Measurements from ENCODE around the gene CCDC86. TPM values are rescaled to one million over a fixed set of nuclear protein-coding genes. Genes with fewer than 3 reads are reported as not detected.
A peak's percentile ranks its signal among the peaks of the same experiment; 100 is the strongest.

The CCDC86 gene
- total RNA-seq, result 4.7 TPM

GRCh38 chr11:60841797-60842667, at the start of gene CCDC86:
Gene CCDC86 (plus strand): TSS chr11:60842113. CDS start chr11:60842125, 12 bp downstream.
- no peaks in the 10 kb centered on the region for H3K27me3 ChIP-seq (ENCODE audit: control insufficient read depth in 3 of 3, insufficient read depth in 3 of 3, low read length in 3 of 3)
- H3K4me1 ChIP-seq (ENCODE audit: control insufficient read depth in 3 of 3, insufficient read depth in 3 of 3, low read length in 3 of 3), result peaks cover 43 to 54% (median 53%) of the 10 kb centered on the region in 3 donors

GRCh38 chr11:60792521-60792920, 49.4 kb upstream of the CCDC86 start:
- H3K27me3 ChIP-seq (ENCODE audit: control insufficient read depth in 3 of 3, insufficient read depth in 3 of 3, low read length in 3 of 3), result no peaks in the 10 kb centered on the region
- H3K27ac ChIP-seq (ENCODE audit: low read depth, low read length), result no peak overlapping the region
- peaks cover 0 to 6% (median 5%) of the 10 kb centered on the region in 3 donors for H3K4me1 ChIP-seq (ENCODE audit: control insufficient read depth in 3 of 3, insufficient read depth in 3 of 3, low read length in 3 of 3)
- H3K36me3 ChIP-seq (ENCODE audit: control insufficient read depth in 3 of 3, insufficient read depth in 3 of 3, low read length in 3 of 3), result no peaks in the 10 kb centered on the region
- no peaks in the 10 kb centered on the region for H3K9me3 ChIP-seq (ENCODE audit: control insufficient read depth in 3 of 3, low read length in 3 of 3)
- no peak overlapping the region for H3K9ac ChIP-seq (ENCODE audit: low read depth in 1 of 3, low read length in 3 of 3)
- H3K4me3 ChIP-seq (ENCODE audit: low read length in 3 of 3), result no peak overlapping the region

More at GRCh38 chr11:60841797-60842667, at the start of gene CCDC86:
- peak within 1 kb of the TSS; percentile 77 to 95 (median 87) for H3K9ac ChIP-seq (ENCODE audit: low read depth in 1 of 3, low read length in 3 of 3)
- H3K9me3 ChIP-seq (ENCODE audit: control insufficient read depth in 3 of 3, low read length in 3 of 3), result no peaks in the 10 kb centered on the region
- peak within 1 kb of the TSS; percentile 70 for H3K27ac ChIP-seq (ENCODE audit: low read depth, low read length)
- H3K36me3 ChIP-seq (ENCODE audit: control insufficient read depth in 3 of 3, insufficient read depth in 3 of 3, low read length in 3 of 3), result peaks cover 0 to 8% (median 0%) of the 10 kb centered on the region in 3 donors
- H3K4me3 ChIP-seq (ENCODE audit: low read length in 3 of 3), result peak within 1 kb of the TSS; percentile 71 to 96 (median 78)

GRCh38 chr11:60795291-60795690, 46.6 kb upstream of the CCDC86 start:
- Histone ChIP-seq H3K27me3 (ENCODE audit: control insufficient read depth in 3 of 3, insufficient read depth in 3 of 3, low read length in 3 of 3) (peaks cover 0 to 7% (median 0%) of the 10 kb centered on the region in 3 donors), H3K27ac (ENCODE audit: low read depth, low read length) (no peak overlapping the region), H3K9me3 (ENCODE audit: control insufficient read depth in 3 of 3, low read length in 3 of 3) (peaks cover 0 to 3% (median 0%) of the 10 kb centered on the region in 3 donors), H3K36me3 (ENCODE audit: control insufficient read depth in 3 of 3, insufficient read depth in 3 of 3, low read length in 3 of 3) (no peaks in the 10 kb centered on the region), H3K9ac (ENCODE audit: low read depth in 1 of 3, low read length in 3 of 3) (no peak overlapping the region), H3K4me3 (ENCODE audit: low read length in 3 of 3) (no peak overlapping the region), H3K4me1 (ENCODE audit: control insufficient read depth in 3 of 3, insufficient read depth in 3 of 3, low read length in 3 of 3) (no peaks in the 10 kb centered on the region)

- Histone ChIP-seq H3K4me1 (ENCODE audit: control insufficient read depth in 3 of 3, insufficient read depth in 3 of 3, low read length in 3 of 3) (no peaks in the 10 kb centered on the region), H3K4me3 (ENCODE audit: low read length in 3 of 3) (no peak overlapping the region), H3K27me3 (ENCODE audit: control insufficient read depth in 3 of 3, insufficient read depth in 3 of 3, low read length in 3 of 3) (peaks cover 0 to 10% (median 0%) of the 10 kb centered on the region in 3 donors), H3K27ac (ENCODE audit: low read depth, low read length) (no peak overlapping the region), H3K9ac (ENCODE audit: low read depth in 1 of 3, low read length in 3 of 3) (no peak overlapping the region), H3K9me3 (ENCODE audit: control insufficient read depth in 3 of 3, low read length in 3 of 3) (peaks cover 0 to 3% (median 0%) of the 10 kb centered on the region in 3 donors), H3K36me3 (ENCODE audit: control insufficient read depth in 3 of 3, insufficient read depth in 3 of 3, low read length in 3 of 3) (no peaks in the 10 kb centered on the region)
These were observed 43.9 kb upstream of the CCDC86 start for GRCh38 chr11:60797846-60798630.

DNA sequence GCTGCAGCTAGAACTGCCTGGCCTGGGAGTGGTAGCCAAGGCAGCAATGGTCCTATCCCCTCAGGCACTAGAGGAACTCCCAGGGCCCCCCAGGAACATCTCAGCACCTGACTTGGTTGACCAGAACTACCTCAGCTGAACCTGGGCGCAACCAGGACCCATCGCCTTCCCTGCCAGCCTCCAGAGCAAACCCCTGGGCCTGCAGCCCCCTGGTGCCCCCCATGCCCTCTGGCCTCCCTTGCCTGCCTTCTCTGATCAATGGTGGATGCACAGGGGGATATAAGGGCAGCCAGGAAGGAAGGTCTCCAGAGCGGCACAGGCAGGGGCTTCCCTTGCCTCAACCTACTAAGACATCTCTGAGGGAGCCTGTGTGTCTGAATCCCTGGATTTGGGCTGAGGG, 43.3 kb upstream of the CCDC86 start:
- peaks cover 0 to 12% (median 0%) of the 10 kb centered on the region in 3 donors for H3K27me3 ChIP-seq (ENCODE audit: control insufficient read depth in 3 of 3, insufficient read depth in 3 of 3, low read length in 3 of 3)
- H3K36me3 ChIP-seq (ENCODE audit: control insufficient read depth in 3 of 3, insufficient read depth in 3 of 3, low read length in 3 of 3), result no peaks in the 10 kb centered on the region
- no peaks in the 10 kb centered on the region for H3K4me1 ChIP-seq (ENCODE audit: control insufficient read depth in 3 of 3, insufficient read depth in 3 of 3, low read length in 3 of 3)
- H3K9me3 ChIP-seq (ENCODE audit: control insufficient read depth in 3 of 3, low read length in 3 of 3), result peaks cover 0 to 3% (median 0%) of the 10 kb centered on the region in 3 donors
- H3K4me3 ChIP-seq (ENCODE audit: low read length in 3 of 3), result no peak overlapping the region
- no peak overlapping the region for H3K9ac ChIP-seq (ENCODE audit: low read depth in 1 of 3, low read length in 3 of 3)
- H3K27ac ChIP-seq (ENCODE audit: low read depth, low read length), result no peak overlapping the region

- no peaks in the 10 kb centered on the region for H3K36me3 ChIP-seq (ENCODE audit: control insufficient read depth in 3 of 3, insufficient read depth in 3 of 3, low read length in 3 of 3)
- no peak overlapping the region for H3K4me3 ChIP-seq (ENCODE audit: low read length in 3 of 3)
- H3K9ac ChIP-seq (ENCODE audit: low read depth in 1 of 3, low read length in 3 of 3), result no peak overlapping the region
- no peaks in the 10 kb centered on the region for H3K4me1 ChIP-seq (ENCODE audit: control insufficient read depth in 3 of 3, insufficient read depth in 3 of 3, low read length in 3 of 3)
- H3K9me3 ChIP-seq (ENCODE audit: control insufficient read depth in 3 of 3, low read length in 3 of 3), result peaks cover 0 to 3% (median 0%) of the 10 kb centered on the region in 3 donors
- peaks cover 0 to 12% (median 6%) of the 10 kb centered on the region in 3 donors for H3K27me3 ChIP-seq (ENCODE audit: control insufficient read depth in 3 of 3, insufficient read depth in 3 of 3, low read length in 3 of 3)
- no peak overlapping the region for H3K27ac ChIP-seq (ENCODE audit: low read depth, low read length)
These were observed 40.7 kb upstream of the CCDC86 start for GRCh38 chr11:60801194-60801593.

GRCh38 chr11:60803273-60803936, 38.5 kb upstream of the CCDC86 start:
- Histone ChIP-seq H3K36me3 (ENCODE audit: control insufficient read depth in 3 of 3, insufficient read depth in 3 of 3, low read length in 3 of 3) (no peaks in the 10 kb centered on the region), H3K27me3 (ENCODE audit: control insufficient read depth in 3 of 3, insufficient read depth in 3 of 3, low read length in 3 of 3) (peaks cover 0 to 12% (median 6%) of the 10 kb centered on the region in 3 donors), H3K4me3 (ENCODE audit: low read length in 3 of 3) (no peak overlapping the region), H3K27ac (ENCODE audit: low read depth, low read length) (no peak overlapping the region), H3K9ac (ENCODE audit: low read depth in 1 of 3, low read length in 3 of 3) (no peak overlapping the region), H3K4me1 (ENCODE audit: control insufficient read depth in 3 of 3, insufficient read depth in 3 of 3, low read length in 3 of 3) (no peaks in the 10 kb centered on the region), H3K9me3 (ENCODE audit: control insufficient read depth in 3 of 3, low read length in 3 of 3) (peaks cover 0 to 3% (median 0%) of the 10 kb centered on the region in 3 donors)

DNA sequence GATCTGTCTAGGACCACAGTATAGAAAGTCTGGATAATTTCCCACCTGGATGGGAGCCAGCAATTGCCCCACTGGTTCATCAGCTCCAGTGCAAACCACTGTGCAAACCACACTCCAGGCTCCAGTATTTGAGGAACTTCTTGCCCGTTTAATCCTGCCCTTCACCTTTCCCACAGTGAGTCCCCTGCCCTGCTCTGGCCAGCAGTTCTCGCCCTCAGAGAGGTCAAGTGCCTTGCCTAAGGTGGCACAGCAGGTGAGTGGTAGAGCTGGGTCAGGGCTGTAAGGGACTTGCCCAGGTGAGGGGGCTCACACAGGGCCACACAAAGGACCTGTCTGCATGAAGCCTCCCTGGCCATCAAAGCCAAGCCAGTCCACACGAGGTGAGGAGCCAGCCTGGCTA, 32.7 kb upstream of the CCDC86 start:
- no peaks in the 10 kb centered on the region for H3K9me3 ChIP-seq (ENCODE audit: control insufficient read depth in 3 of 3, low read length in 3 of 3)
- H3K9ac ChIP-seq (ENCODE audit: low read depth in 1 of 3, low read length in 3 of 3), result no peak overlapping the region
- peaks cover 0 to 6% (median 2%) of the 10 kb centered on the region in 3 donors for H3K27me3 ChIP-seq (ENCODE audit: control insufficient read depth in 3 of 3, insufficient read depth in 3 of 3, low read length in 3 of 3)
- H3K4me1 ChIP-seq (ENCODE audit: control insufficient read depth in 3 of 3, insufficient read depth in 3 of 3, low read length in 3 of 3), result no peaks in the 10 kb centered on the region
- H3K27ac ChIP-seq (ENCODE audit: low read depth, low read length), result no peak overlapping the region
- no peaks in the 10 kb centered on the region for H3K36me3 ChIP-seq (ENCODE audit: control insufficient read depth in 3 of 3, insufficient read depth in 3 of 3, low read length in 3 of 3)
- no peak overlapping the region for H3K4me3 ChIP-seq (ENCODE audit: low read length in 3 of 3)

DNA sequence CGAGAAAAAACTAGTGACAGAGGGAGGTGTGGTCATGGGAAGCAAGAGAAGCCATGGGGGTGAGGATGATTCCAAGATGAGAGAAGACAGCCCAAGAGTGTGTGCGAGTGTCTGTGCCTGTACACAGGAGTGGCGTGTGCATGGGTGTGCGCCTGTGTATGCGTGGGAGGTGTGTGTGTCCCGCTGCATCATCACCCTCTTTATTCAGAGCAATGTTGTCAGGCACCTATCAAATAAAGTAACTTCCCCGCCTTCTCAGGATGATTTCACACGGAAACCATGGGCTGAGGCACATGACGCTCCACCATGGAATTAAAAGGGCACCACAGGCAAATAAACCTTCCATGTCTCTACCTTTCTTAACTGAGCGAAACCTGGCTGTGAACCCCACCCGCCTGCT, 32.2 kb upstream of the CCDC86 start:
- Histone ChIP-seq H3K9me3 (ENCODE audit: control insufficient read depth in 3 of 3, low read length in 3 of 3) (no peaks in the 10 kb centered on the region), H3K27me3 (ENCODE audit: control insufficient read depth in 3 of 3, insufficient read depth in 3 of 3, low read length in 3 of 3) (peaks cover 0 to 6% (median 2%) of the 10 kb centered on the region in 3 donors), H3K4me1 (ENCODE audit: control insufficient read depth in 3 of 3, insufficient read depth in 3 of 3, low read length in 3 of 3) (no peaks in the 10 kb centered on the region), H3K27ac (ENCODE audit: low read depth, low read length) (no peak overlapping the region), H3K9ac (ENCODE audit: low read depth in 1 of 3, low read length in 3 of 3) (no peak overlapping the region), H3K36me3 (ENCODE audit: control insufficient read depth in 3 of 3, insufficient read depth in 3 of 3, low read length in 3 of 3) (no peaks in the 10 kb centered on the region), H3K4me3 (ENCODE audit: low read length in 3 of 3) (no peak overlapping the region)
